Muscle layer of duodenum (tissue), 2 donors: ENCODE results near the gene EBPL.

Experiments
- H3K27ac ChIP-seq: one replicate; pipeline ENCODE4 v1.7.0; 2013; ENCODE audit warnings: mild to moderate bottlenecking, low read length
- H3K27me3 ChIP-seq: one replicate; pipeline ENCODE4 v1.7.0; 2013; ENCODE audit warnings: low read depth, mild to moderate bottlenecking, control low read depth, low read length
- H3K36me3 ChIP-seq, 2 donors: one replicate each; pipeline ENCODE4 v1.7.0; 2013; ENCODE audit warnings: low read length in 2 of 2, control low read depth in 1 of 2, mild to moderate bottlenecking in 1 of 2; ENCODE audit not compliant: insufficient read depth in 2 of 2, control insufficient read depth in 1 of 2
- H3K4me1 ChIP-seq, 2 donors: one replicate each; pipeline ENCODE4 v1.7.0; 2013; ENCODE audit warnings: low read length in 2 of 2, mild to moderate bottlenecking in 2 of 2, control low read depth in 1 of 2, moderate library complexity in 1 of 2; ENCODE audit not compliant: insufficient read depth in 2 of 2, control insufficient read depth in 1 of 2
- H3K4me3 ChIP-seq, 2 donors: one replicate each; pipeline ENCODE4 v1.7.0; 2013; ENCODE audit warnings: low read length in 2 of 2, low read depth in 1 of 2, mild to moderate bottlenecking in 1 of 2
- H3K9me3 ChIP-seq, 2 donors: one replicate each; pipeline ENCODE4 v1.7.0; 2013; ENCODE audit warnings: low read length in 2 of 2, control low read depth in 1 of 2, mild to moderate bottlenecking in 1 of 2; ENCODE audit not compliant: control insufficient read depth in 1 of 2
- donor health status: healthy.

Gene EBPL

DNA sequence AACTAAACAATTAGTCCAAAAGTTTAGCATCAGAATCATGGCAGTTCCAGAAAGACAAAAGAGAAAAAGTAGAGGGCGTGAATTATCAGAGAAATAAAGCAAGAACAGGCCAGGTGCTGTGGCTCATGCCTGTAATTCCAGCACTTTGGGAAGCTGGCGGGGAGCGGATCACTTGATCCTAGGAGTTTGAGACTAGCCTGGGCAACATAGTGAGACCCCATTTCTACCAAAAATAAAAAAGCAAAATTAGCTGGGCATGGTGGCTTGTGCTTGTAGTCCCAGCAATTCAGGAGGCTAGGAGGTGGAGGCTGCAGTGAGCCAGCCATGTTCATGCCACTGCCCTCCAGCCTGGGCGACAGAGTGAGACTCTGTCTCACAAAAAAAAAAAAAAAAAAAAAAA, 44.6 kb downstream of the EBPL start:
- no peak overlapping the region for H3K4me3 ChIP-seq
- H3K9me3 ChIP-seq = no peaks in the 10 kb centered on the region
- H3K27ac ChIP-seq = no peak overlapping the region

DNA sequence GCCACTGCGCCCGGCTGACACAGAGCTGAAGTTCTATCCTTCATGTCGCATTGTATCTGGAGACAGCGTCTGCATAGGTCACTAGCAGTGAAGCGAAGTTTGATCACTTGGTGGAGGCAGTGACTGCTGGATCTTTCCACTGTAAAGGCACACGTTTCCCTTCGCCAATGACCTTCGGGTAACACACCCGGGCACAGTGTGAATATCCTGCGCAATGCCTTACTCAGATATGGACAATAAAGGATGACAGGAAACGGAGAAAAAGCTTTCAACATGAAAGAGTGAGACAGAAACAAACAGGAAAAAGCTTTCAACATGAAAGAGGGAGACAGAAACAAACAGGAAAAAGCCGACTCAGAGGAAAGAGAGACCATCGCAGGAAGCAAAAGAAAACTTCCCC, 45.8 kb downstream of the EBPL start:
- Histone ChIP-seq H3K4me1 (peaks cover 0 to 6% of the 10 kb centered on the region in 2 donors), H3K4me3 (no peak overlapping the region), H3K27me3 (no peaks in the 10 kb centered on the region), H3K36me3 (no peaks in the 10 kb centered on the region), H3K27ac (no peak overlapping the region), H3K9me3 (no peaks in the 10 kb centered on the region)

More for the DNA sequence above, 44.6 kb downstream of the EBPL start:
- Histone ChIP-seq H3K36me3 (no peaks in the 10 kb centered on the region), H3K27me3 (no peaks in the 10 kb centered on the region), H3K4me1 (peaks cover 0 to 6% of the 10 kb centered on the region in 2 donors)

DNA sequence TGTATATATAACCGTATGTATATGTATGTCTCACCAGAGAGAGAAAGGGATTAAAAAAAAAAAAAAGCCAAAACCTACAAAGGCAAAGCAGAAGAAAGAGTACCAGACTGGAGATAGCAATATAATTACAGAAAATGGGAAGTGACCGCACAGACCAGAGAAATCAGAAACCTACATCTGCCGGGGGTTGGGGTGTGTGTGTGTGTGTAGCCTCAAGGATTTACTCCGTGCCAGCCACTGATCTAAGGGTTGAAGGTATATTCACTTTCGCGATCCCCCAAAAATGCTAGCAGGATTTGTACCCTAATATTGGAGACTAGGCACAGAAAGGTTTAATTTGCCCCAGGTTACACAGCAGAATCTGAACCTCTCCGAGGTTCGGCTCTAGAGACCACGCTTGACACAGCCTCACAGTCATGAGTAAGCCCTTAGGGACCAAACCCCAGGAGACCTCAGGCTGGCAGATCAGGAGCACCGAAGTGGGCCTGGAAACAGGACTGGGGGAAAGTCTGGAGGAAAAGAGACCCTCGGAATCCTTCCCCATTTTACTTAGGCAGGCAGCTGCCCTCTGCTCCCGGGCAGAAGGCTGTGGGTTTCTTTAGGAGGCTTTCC, 48.1 kb downstream of the EBPL start:
- H3K4me3 ChIP-seq = no peak overlapping the region
- H3K27me3 ChIP-seq = no peaks in the 10 kb centered on the region
- H3K27ac ChIP-seq = no peak overlapping the region
- no peaks in the 10 kb centered on the region for H3K9me3 ChIP-seq
- no peaks in the 10 kb centered on the region for H3K36me3 ChIP-seq
- H3K4me1 ChIP-seq = no peaks in the 10 kb centered on the region

DNA sequence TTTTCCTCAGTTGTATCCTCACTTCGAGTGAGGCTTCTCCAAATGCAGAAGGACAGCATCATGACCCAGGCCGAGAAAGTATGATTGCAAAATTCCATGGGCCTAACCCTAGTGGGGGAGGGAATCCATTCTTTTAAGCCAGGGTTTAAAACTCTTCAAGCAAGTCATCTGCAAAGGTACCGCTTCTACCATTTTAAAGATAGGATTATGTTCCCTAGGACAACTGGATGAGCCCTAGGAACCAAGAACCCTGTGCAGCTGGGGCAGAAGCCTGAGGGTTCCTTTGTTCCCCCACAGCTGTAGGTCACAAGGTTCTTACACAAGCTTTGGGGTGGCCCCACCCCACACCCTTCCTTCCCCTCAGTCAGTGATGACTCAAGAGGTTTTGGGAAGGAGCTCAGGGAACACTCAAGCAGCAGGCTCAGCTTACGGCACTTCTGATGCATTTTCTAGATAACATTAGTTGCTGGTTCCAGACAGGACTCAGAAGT, 49.4 kb downstream of the EBPL start:
- Histone ChIP-seq H3K27ac (peak overlapping the region; percentile 43), H3K9me3 (no peaks in the 10 kb centered on the region), H3K4me1 (no peaks in the 10 kb centered on the region), H3K36me3 (no peaks in the 10 kb centered on the region), H3K4me3 (no peak overlapping the region), H3K27me3 (no peaks in the 10 kb centered on the region)

DNA sequence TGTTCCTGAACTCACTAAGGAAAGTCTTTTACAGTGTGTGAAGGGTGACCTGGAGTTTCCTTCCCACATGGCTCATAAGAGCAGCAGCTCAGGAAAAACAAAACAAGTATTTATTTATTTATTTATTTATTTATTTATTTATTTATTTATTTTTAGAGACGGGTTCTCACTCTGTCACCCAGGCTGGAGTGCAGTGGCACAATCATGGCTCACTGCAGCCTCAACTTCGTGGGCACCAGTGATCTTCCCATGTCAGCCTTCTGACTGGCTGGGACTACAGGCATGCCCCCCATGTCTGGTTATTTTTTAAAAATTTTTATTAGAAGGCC, 52.6 kb downstream of the EBPL start:
- H3K4me1 ChIP-seq = no peaks in the 10 kb centered on the region
- no peak overlapping the region for H3K27ac ChIP-seq
- no peaks in the 10 kb centered on the region for H3K27me3 ChIP-seq
- no peak overlapping the region for H3K4me3 ChIP-seq
- H3K9me3 ChIP-seq = no peaks in the 10 kb centered on the region
- no peaks in the 10 kb centered on the region for H3K36me3 ChIP-seq

DNA sequence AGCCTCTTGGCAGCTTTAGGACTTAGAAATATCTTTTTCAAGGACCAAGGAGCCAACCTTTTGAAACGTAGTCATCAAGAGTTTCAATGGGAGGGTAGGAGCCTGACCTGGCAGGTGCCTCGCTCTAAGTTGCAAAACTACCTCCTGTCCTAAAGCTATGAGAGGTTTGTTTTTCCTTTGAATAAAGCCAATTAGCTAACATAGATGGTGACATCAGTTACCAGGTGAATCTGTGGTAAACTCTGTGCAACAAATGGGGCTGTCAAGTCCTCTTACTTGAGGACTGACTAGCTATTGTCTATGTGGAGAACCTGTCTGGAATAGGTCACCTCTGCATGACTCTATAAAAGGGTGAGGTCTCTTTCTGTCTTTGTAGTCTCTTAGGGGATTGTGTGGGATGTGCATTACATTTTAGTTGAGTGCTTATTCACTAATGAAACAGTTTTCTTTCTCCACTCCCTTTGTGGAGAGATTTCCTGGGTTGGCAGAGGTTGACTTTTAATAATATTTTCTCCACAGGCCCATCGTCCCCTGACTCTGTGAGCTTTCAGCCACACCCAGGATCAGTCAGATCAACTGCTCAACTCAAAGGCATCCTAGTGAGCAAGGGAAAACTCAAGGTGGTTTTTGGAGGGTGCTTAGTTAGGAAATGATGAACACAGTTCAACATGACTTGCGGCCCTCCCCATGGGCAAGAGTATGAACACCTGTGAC, 53.1 kb downstream of the EBPL start:
- Histone ChIP-seq H3K36me3 (no peaks in the 10 kb centered on the region), H3K27me3 (no peaks in the 10 kb centered on the region), H3K4me1 (no peaks in the 10 kb centered on the region), H3K27ac (no peak overlapping the region), H3K4me3 (no peak overlapping the region), H3K9me3 (no peaks in the 10 kb centered on the region)

DNA sequence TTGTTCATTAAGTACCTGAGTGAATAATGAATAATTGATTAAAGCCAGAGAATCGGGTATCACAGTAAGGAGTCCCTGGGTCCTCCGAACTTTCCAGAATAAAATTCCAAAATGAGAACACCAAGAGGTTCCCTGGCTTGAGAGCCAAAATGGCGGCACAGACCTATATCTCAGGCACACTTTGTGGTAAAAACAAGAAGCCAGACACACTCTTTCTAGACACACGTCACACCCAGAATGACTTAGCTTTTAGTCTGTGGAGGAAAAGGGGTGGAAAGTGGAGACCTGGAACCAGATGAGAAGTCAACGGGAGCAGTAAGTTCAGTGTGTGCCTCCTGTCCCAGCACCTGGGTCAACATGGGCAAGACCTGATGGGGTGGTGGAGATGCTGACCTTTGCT, 54.6 kb downstream of the EBPL start:
- no peaks in the 10 kb centered on the region for H3K4me1 ChIP-seq
- H3K27ac ChIP-seq = no peak overlapping the region
- no peaks in the 10 kb centered on the region for H3K27me3 ChIP-seq
- H3K36me3 ChIP-seq = no peaks in the 10 kb centered on the region
- H3K4me3 ChIP-seq = no peak overlapping the region
- no peaks in the 10 kb centered on the region for H3K9me3 ChIP-seq

DNA sequence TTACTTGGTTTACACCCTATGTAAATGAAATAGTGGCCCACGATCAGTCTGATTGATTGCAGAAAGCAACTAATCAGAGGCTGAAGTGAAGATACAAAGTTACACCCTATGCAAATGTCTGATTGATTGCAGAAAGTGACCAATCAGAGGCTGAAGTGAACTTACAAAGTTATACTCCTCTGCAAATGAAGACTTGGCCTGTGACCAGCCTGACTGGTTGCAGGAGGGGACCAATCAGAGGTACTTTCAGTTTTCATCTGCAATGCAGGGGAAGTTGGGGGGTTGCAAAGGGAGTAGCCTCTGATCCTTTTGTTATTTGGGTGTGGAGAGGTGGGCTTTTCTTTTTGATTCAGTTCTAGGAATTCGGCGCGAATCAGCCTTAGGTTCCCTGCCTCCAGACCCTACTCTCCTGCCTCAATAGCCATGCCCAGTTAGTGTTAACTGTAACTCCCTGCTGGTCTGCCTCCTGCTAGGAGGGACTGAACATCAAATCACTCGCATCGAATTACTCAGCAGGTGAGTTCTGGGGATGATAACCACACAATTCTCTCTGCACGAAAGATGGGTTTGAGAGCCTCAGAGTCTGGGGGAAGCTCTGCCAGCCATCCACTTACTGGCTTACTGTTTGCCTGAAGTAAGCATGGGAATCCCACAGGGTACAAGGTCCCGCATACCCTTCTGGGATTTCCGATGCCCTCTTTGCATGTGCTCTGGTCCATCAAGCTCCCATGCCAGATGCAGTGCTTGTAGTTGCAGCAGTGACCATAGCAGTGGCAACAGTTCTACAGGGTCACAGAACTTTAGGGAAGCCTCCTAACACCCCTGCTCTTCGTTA, 55.5 kb downstream of the EBPL start:
- Histone ChIP-seq H3K27me3 (no peaks in the 10 kb centered on the region), H3K4me1 (no peaks in the 10 kb centered on the region), H3K9me3 (no peaks in the 10 kb centered on the region), H3K27ac (no peak overlapping the region), H3K4me3 (peak overlapping the region; percentile 21 to 48), H3K36me3 (no peaks in the 10 kb centered on the region)

DNA sequence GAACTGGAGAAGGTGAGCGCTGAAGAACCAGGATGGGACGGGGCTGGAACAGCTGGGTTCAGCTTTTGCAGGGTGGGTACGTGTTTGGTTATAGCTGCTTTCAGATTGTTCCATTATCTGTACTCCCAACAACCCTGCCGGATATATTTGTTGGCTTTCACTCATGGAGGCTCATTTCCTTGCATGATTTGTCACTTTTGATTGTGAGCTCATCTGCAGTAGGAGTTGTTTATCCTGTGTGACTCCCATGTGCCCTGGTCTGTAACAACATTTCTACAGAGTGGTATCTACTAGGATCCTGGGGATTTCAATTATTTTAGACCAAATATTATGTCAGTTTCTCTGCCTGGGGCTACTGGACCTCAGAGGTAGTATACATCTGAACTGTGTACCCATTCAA, 57.6 kb downstream of the EBPL start:
- Histone ChIP-seq H3K27ac (no peak overlapping the region), H3K4me3 (no peak overlapping the region), H3K9me3 (no peaks in the 10 kb centered on the region), H3K27me3 (no peaks in the 10 kb centered on the region), H3K36me3 (no peaks in the 10 kb centered on the region), H3K4me1 (peaks cover 0 to 4% of the 10 kb centered on the region in 2 donors)

DNA sequence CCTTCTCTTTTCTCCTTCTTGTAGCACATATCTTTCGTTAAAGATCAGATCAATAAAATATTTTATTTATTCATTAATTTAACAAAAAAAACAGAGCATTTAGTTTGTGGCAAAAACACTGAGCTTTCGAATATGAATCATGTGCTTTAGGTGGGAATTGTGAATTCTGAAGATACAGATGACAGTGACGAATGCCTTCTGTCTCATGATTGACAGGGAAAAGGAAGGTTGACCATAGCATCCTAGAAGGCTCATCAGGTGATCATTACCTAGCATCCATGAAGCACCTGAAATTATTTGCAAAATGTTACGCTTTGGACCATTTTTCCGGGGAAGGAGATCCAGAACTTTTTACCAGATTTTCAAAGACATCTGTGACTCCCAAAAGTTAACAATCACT, 59.1 kb downstream of the EBPL start:
- Histone ChIP-seq H3K4me3 (no peak overlapping the region), H3K27me3 (no peaks in the 10 kb centered on the region), H3K36me3 (no peaks in the 10 kb centered on the region), H3K4me1 (peaks cover 0 to 4% of the 10 kb centered on the region in 2 donors), H3K9me3 (no peaks in the 10 kb centered on the region), H3K27ac (no peak overlapping the region)

DNA sequence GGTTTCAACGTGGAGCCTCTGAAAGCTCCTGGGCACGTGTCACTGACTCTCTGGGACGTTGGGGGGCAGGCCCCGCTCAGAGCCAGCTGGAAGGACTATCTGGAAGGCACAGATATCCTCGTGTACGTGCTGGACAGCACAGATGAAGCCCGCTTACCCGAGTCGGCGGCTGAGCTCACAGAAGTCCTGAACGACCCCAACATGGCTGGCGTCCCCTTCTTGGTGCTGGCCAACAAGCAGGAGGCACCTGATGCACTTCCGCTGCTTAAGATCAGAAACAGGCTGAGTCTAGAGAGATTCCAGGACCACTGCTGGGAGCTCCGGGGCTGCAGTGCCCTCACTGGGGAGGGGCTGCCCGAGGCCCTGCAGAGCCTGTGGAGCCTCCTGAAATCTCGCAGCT, 60.7 kb downstream of the EBPL start:
- no peaks in the 10 kb centered on the region for H3K27me3 ChIP-seq
- no peaks in the 10 kb centered on the region for H3K36me3 ChIP-seq
- H3K4me3 ChIP-seq = no peak overlapping the region
- peaks cover 0 to 4% of the 10 kb centered on the region in 2 donors for H3K4me1 ChIP-seq
- no peaks in the 10 kb centered on the region for H3K9me3 ChIP-seq
- no peak overlapping the region for H3K27ac ChIP-seq
